KMS-11 (cell line): Measurements from ENCODE around the gene UBTD1.

Experiments used
- H2AFZ ChIP-seq: fragments of 200-600 bp; sonication (generic); 2 replicates; pipeline ENCODE4 v1.6.1; 2016; ENCODE audit warnings: antibody characterized with exemption, mixed run types, low read depth
- H3K27ac ChIP-seq: fragments of 200-600 bp; sonication (generic); 2 replicates; pipeline ENCODE4 v1.6.1; 2016; ENCODE audit warnings: mild to moderate bottlenecking, mixed run types
- H3K27me3 ChIP-seq: fragments of 200-600 bp; sonication (generic); 2 replicates; pipeline ENCODE4 v1.6.1; 2017; ENCODE audit warnings: mild to moderate bottlenecking, low read depth, mixed run types, moderate library complexity; ENCODE audit not compliant: insufficient read depth
- H3K36me3 ChIP-seq: fragments of 200-600 bp; sonication (generic); 2 replicates; pipeline ENCODE4 v1.6.1; 2017; ENCODE audit warnings: mild to moderate bottlenecking, mixed run types; ENCODE audit not compliant: insufficient read depth
- H3K4me1 ChIP-seq: fragments of 200-600 bp; sonication (generic); 2 replicates; pipeline ENCODE4 v1.6.1; 2016; ENCODE audit warnings: mild to moderate bottlenecking, low read depth, mixed run types; ENCODE audit not compliant: poor library complexity, severe bottlenecking
- H3K4me2 ChIP-seq: fragments of 200-600 bp; sonication (generic); 2 replicates; pipeline ENCODE4 v1.7.0; 2016; ENCODE audit warnings: mild to moderate bottlenecking, mixed run types
- H3K4me3 ChIP-seq: fragments of 200-600 bp; sonication (generic); IDR thresholded peaks from 2 replicates; pipeline ENCODE4 v1.6.1; 2017; ENCODE audit warnings: low read depth, low read length, mixed read lengths; ENCODE audit not compliant: insufficient read depth
- H3K79me2 ChIP-seq: fragments of 200-600 bp; sonication (generic); 2 replicates; pipeline ENCODE4 v1.6.1; 2016; ENCODE audit warnings: low read depth, mixed run types; ENCODE audit not compliant: insufficient read depth
- H3K9ac ChIP-seq: fragments of 200-600 bp; sonication (generic); 2 replicates; pipeline ENCODE4 v1.6.1; 2016; ENCODE audit warnings: mild to moderate bottlenecking, mixed run types
- H4K20me1 ChIP-seq: fragments of 200-600 bp; sonication (generic); 2 replicates; pipeline ENCODE4 v1.6.1; 2016; ENCODE audit warnings: mild to moderate bottlenecking, mixed run types; ENCODE audit not compliant: insufficient read depth
- CTCF ChIP-seq: fragments of 200-600 bp; sonication (generic); conservative IDR thresholded peaks from 2 replicates; pipeline ENCODE4 v1.6.1; 2017; ENCODE audit warnings: low read depth, mild to moderate bottlenecking, antibody characterized with exemption, low read length, moderate library complexity, mixed read lengths

UBTD1 gene

GRCh38 chr10:97537186-97537869 lies 38.6 kb downstream of the UBTD1 start:
- Histone ChIP-seq H2AFZ (no peak overlapping the region), H3K36me3 (no peaks in the 10 kb centered on the region), H3K27me3 (no peaks in the 10 kb centered on the region), H3K27ac (no peak overlapping the region), H3K4me1 (peaks cover 15% of the 10 kb centered on the region), H3K79me2 (no peaks in the 10 kb centered on the region), H3K9ac (no peak overlapping the region), H3K4me3 (no peak overlapping the region), H4K20me1 (no peaks in the 10 kb centered on the region), H3K4me2 (no peak overlapping the region)
- no peak for TF ChIP-seq CTCF

- Histone ChIP-seq H3K4me1 (peaks cover 11% of the 10 kb centered on the region), H3K27me3 (no peaks in the 10 kb centered on the region), H3K79me2 (no peaks in the 10 kb centered on the region), H3K27ac (no peak overlapping the region), H4K20me1 (no peaks in the 10 kb centered on the region), H2AFZ (no peak overlapping the region), H3K9ac (no peak overlapping the region), H3K36me3 (no peaks in the 10 kb centered on the region), H3K4me2 (no peak overlapping the region), H3K4me3 (no peak overlapping the region)
- no peak for TF ChIP-seq CTCF
Observed at GRCh38 chr10:97538411-97538810, 39.7 kb downstream of the UBTD1 start.

GRCh38 chr10:97538839-97539238 lies 40.1 kb downstream of the UBTD1 start:
- H3K36me3 ChIP-seq = no peaks in the 10 kb centered on the region
- H4K20me1 ChIP-seq = no peaks in the 10 kb centered on the region
- H3K4me3 ChIP-seq = no peak overlapping the region
- no peak overlapping the region for H3K9ac ChIP-seq
- H2AFZ ChIP-seq = no peak overlapping the region
- peaks cover 9% of the 10 kb centered on the region for H3K4me1 ChIP-seq
- H3K79me2 ChIP-seq = no peaks in the 10 kb centered on the region
- TF ChIP-seq CTCF = no peak
- H3K27me3 ChIP-seq = no peaks in the 10 kb centered on the region
- no peak overlapping the region for H3K4me2 ChIP-seq
- no peak overlapping the region for H3K27ac ChIP-seq

DNA sequence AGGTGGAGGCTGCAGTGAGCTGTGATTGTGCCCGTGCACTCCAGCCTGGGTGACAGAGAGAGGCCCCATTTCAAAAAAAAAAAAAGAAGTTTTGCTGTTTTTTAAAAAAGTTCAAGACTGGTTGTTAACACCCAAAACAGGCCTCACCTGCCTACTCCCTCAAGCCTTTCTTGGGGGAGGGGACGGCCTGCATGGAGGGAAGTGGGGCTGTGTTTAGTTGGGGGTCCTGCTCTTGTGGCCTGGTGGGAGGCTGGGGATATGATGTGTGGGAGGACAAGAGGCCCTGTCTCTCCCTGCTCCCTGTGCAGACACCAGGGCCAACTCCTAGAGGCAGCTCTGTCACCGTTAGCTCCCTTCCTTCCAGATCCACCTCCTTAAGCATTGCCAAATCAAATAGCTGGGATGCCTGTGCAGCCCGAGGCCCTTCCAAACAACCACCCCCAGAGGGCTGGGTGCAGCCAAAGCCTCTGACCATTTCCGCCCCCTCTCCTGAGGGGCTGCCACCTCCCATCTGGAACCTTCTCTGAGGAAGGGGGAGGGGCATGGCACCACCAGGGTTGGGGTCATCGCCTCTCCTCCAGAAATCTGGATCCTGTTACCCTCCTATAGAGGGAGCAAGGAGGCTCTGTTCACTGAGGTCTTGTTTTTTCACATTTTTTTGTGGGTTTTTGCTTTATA lies 40.9 kb downstream of the UBTD1 start:
- H3K79me2 ChIP-seq = no peaks in the 10 kb centered on the region
- H3K9ac ChIP-seq = no peak overlapping the region
- no peak overlapping the region for H3K4me3 ChIP-seq
- no peak overlapping the region for H2AFZ ChIP-seq
- H3K4me2 ChIP-seq = no peak overlapping the region
- H3K36me3 ChIP-seq = no peaks in the 10 kb centered on the region
- no peak overlapping the region for H3K27ac ChIP-seq
- peaks cover 9% of the 10 kb centered on the region for H3K4me1 ChIP-seq
- no peak for TF ChIP-seq CTCF
- H3K27me3 ChIP-seq = no peaks in the 10 kb centered on the region
- no peaks in the 10 kb centered on the region for H4K20me1 ChIP-seq
